ENCODE results near the gene ZNF341.

ZNF341 gene

DNA sequence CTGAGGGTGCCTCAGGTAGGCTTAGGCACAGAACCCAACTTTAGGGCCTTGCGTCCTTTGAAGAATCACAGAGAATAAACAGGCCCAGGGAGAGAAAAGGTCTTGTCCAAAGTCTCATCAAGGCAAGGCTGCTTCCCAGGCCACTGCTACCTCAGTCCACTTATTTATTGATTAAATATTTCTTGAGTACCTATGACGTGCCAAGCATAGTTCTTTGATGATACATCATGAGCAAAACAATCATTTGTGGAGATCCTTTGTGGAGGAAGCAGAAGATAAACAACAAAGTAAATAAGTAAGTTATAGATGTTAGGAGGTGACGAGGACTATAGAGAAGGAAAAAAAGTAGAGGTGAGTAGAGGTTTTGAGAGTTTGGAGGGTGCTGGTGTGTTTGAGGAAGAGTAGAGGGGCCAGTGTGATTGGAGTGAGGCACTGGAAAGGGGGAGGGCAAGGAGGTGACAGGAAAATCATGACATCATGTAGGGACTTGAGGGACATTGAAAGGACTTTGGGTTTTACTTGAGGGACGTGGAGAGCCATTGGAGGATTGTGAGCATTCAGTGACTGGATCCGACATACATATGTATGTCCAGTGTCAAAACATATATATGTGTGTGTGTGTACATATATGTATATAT lies 65.2 kb downstream of the ZNF341 start:
- DNase-seq, result no peak

DNA sequence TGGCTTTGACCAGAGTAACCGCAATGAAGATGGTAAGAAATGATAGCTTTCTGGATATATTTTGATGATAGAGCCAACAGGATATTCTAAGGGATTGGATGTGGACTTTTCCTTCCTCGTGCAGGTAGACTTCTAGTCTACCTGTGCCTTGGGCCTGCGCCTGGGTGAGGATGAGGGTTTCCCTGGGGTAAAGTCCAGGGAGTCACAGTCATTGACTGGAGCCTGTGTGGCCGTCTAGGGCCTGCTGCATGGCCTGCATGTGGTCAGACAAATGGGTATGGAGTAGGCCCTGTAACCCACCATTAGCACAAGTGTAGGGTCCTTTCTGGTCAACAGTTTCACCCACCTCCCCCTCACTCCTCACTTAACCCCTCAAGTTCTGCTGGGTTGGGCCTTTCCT lies 66.6 kb downstream of the ZNF341 start:
- DNase-seq, result no peak

DNA sequence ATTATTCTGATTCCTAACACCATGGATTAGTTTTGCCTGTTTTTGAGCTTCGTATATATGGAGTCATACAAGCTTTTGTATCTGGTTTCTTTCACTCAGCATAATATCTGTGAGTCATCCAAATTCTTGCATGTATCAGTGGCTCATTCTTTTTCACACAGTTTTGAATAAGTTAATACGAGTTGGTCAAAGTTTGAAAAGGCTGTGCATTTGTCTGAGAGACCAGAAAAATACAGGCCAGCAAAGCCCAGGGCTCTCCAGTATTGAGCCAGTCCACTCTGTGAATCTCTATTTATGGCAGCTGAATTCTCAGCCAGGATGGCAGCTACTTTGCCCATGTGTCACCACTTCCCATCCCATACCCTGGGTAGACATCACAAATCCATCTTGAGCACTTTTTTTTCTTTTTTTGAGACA lies 72.1 kb downstream of the ZNF341 start:
- DNase-seq, result no peak

DNA sequence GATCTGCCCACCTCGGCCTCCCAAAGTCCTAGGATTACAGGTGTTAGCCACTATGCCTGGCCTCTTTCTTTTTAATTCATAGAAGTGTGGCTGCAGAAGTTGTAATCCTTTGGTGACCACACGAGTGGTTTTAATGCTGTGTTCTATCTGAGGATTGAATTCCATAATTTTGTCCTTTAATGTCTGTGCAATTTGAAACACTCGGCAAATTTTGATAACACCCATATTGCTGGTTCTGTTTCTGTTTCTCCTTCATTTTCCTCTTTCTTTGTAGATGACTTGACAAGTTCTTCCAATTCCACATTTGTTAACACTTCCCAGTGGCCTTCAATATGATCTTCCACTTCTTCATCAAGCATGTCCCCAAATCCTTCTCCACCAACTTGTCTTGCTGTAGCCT lies 76.6 kb downstream of the ZNF341 start:
- no peak for DNase-seq

DNA sequence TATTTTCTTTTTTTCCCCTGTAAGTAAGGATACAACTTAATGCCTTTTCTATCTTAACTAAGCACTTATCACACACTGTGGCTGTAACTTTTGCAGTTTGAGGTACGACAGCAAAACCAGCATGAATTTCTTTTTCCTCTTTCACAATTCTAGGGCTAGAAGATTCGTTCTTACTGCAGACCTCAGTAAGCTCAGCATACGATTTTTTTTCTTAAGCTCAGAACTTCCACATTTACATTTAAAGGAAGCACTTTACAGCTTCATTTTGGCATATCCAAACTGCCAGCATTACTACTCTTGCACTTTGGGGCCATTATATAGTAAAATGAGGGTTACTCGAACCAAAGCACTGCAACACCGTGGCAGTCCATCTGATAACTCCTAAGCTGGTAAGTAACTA lies 78.5 kb downstream of the ZNF341 start:
- DNase-seq, result no peak

DNA sequence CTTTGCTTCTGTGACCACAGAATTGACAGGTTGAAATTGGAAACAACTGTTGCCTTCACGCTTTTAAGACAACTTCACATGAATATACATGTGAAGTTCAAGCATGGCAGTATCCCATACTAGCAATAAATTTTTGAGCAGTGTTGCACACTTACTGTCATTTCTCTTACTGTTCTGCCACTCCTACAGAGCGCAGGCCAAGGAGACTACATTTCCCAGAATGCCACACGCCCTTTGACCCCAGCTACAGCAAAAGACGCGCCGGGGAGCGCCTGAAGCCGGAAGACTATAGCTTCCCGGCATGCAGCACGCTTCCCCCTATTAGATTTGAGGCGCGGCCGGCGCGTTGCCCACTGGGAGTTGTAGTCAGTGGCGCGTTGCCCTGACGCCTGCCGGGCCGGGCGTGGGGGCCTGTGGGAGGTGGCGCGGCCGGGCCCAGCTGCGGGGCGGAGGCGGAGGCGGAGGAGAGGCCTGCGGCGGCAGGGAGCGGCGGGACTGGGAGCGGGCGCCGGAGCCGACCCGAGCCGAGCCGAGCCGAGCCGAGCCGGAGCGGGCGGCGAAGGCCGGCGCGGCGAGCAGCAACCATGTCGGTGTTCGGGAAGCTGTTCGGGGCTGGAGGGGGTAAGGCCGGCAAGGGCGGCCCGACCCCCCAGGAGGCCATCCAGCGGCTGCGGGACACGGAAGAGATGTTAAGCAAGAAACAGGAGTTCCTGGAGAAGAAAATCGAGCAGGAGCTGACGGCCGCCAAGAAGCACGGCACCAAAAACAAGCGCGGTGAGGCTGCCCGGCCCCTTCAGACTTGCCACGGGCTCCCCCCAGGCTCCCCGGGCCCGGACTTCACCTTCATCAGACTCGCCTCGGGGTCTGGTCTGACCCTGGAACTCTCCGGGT lies 79.3 kb downstream of the ZNF341 start, which contains the start of gene CHMP4B:
Gene CHMP4B (plus strand): TSS at position 464 of the 891 bp plus-strand sequence. CDS start 121 bp downstream, at position 585.
- DNase-seq, result peak; percentile 99

DNA sequence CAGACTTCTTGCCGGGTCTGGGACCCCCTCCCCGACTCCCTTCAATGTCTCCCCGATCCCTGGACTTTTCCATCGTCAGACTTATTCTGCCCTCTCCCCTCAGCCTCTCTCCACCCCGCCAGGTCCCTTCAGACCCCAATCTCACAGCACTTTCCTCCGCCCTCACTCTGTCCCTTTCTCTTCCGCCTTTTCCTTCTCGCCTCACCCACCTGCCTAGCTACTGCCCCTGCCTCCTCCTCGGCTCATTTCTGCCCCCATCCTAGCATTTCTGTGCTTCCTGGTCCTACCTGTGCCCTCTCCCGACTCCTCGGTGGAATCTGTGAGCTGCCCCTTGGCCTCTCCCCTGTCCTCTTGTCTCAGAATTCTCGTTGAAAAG lies 80.0 kb downstream of the ZNF341 start:
- no peak for DNase-seq

DNA sequence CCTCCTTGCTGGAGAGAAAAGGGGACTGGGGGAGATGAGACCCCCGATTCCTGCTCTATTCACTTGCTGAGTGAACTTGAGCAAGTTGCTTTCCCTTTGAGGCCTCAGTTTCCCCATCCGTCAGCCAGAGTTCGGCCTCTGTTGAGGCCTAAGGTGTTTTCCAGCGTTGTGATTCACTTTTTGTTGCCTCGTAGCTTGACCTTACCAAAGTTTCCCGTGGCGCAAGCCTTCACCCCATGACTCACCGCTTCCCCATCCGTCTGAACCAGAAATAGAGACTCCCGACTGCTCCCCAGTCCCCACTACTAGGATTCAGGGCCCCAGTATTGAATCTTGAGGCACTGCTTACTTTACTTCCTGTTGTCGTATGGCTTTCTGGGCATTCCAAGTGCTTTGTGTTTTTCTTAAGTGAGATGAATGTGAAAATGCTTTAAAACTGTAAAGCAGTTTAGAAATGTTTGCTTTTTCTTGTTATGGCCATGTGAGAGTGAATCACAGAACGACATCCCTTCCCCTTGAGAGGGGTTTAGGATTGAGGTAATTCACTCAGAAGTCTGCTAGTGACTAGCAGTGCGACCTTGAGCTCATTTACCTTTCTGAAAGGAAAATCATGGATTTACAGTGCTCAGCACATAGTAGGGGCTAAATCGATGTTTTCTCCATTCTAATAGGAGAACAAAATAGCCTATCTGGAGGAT lies 80.5 kb downstream of the ZNF341 start:
- DNase-seq, result no peak

DNA sequence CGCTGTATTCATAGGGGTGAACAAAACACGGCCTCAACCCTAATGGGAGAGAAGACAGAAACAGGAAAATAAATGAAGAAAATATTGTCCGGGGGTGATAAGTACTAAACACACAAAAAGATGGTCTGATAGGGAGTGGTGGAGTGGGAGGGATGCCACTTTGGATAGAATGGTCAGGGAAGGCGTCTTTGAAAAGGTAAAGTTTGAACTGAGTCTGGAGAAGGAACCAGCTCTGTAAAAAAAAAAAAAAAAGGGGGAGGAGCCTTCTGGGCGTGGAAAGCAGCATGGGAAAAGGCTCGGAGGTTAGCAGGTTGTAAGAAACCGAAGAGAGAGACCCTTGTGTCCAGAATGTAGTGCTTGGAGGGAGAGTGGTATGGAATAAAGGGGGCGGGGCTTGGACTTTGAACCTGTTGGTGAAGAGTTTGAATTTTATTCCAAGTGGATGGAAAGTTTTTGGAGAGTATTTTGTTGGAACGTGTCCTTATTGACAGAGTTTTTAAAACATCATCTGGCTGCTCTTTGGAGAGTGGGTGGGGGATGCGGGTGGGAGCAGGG lies 81.2 kb downstream of the ZNF341 start:
- DNase-seq, result no peak

DNA sequence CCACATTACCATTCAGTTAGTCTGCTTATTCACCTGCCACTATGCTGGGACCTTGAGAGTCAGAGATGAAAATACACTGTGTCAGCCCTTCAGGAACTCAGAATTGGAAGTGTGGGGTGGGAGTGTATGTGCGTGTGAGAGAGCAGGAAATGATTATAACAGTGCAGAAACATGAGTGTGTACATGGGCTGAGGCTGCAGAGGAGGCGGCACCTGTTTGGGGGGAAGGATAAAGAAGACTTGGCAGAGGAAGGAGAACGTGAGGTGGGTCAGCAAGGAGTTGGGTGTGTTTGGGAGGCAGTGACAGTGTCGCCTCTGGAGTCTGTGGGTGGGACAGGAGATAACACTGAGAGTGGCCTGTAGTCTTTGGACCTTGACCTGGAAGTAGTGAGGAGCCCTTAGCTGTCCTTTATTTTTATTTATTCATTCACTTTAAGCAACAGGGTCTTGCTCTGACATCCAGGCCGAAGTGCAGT lies 82.5 kb downstream of the ZNF341 start:
- no peak for DNase-seq

DNA sequence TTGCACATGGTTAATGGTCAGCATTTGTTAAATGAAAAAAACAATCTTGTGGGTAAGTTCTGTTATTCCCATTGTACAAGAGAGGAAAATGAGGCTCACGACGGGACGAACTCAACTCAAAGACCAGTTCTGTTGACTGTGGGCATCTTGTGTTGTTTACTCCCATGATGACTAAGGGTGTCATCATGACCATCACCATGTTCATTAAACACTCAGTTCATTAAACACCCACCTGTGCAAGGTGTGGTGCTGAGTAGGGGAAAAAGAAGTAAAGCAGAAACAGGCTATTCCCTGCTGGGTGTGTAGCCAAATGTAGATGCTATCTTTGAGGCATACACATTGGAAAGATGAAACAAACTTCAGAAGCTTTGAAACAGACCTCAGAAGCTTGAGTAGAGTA lies 83.9 kb downstream of the ZNF341 start:
- no peak for DNase-seq

DNA sequence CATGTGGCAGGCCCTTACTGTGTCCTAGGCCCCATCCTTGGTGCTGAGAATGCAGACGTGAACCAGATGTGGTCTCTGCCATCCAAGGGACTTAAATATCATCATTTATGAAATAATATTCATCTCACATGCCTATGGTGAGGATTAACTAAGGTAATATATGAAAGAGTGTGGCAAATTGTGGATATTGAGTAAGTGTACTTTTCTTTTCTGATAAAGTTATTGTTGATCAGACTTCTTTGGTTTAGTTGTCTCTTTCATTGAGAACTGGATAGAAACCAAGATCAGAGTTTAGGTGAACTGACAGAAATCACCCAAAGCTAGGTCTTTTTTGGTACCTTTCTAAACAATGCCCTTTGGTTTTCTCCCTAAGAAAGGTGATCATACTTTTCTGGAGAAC lies 84.4 kb downstream of the ZNF341 start:
- DNase-seq, result no peak

DNA sequence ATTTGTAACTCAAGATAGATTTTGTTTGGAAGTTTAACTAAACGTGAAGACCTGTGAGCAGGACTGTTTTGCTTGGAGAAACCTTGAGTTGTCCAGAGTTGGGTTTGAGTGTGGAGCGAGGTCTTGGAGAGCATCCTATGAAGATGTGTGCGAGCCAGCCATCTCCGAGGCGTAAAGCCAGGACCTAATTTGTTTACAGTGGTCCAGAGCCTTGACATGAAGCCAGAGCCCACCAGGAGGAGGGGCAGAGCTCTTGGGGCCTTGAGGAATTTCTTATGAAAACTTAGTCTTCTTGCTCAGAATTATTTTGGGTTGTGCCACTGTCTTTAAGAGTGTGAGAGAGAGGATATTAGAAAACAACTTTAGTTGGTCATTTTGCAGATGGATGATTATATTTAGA lies 85.6 kb downstream of the ZNF341 start:
- DNase-seq, result no peak

DNA sequence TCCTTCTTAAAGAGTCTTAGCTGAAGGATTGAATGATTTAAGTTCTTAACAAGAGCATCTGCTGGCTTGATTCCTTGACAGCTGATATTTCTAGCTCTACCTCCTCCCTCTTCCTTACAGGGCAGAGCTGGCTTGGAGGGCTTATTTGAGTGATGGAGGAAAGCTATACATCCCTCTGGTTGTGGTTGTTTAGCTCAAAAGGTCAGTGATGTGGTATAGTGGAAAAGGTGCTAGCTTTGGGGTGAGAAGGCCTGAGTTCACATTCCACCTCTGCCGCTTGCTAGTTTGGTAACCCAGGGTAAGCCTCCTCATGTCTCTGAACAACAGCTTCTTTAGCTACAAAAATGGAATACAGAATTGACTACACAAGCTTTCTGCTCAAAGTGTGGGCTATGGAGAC lies 87.7 kb downstream of the ZNF341 start:
- DNase-seq, result no peak

DNA sequence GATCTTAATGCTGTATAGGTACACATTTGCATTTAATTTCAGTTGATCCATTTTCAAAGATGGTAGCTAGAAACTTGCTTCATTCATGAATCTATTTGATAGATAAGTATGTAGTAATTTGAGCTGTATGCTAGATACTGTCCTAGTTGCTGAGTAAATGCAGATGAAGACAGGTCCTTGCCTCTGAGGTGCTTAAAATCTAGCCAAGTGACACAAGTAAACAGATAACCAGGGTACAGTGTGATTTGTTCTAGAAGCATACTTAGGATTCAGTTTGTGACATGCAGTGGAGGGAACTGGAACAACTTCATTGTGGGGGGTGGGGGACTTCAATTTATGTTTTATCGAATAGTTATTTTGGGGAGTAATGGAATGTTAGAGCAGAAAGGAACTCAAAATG lies 88.6 kb downstream of the ZNF341 start:
- no peak for DNase-seq

DNA sequence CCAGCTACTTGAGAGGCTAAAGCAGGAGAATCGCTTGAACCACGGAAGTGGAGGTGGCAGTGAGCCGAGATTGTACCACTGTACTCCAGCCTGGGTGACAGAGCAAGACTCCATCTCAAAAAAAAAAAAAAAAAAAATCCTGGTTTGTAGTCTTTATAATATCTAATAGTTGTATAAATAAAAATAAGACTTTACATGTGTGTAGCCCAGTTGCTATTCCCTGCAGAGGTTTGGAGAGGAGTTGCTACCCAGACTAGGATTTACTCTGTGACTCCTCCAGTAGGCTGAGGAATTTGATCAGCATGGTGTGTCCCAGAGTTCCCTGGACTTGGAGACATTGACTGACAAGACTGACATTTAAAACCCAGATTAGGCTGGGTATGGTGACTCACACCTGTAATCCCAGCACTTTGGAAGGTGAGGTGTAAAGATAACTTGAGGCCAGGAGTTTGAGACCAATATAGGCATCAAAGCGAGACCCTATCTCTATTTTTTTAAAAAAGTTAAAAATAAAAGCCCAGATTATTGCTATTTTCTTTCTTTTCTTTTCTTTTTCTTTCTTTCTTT lies 89.6 kb downstream of the ZNF341 start:
- no peak for DNase-seq

DNA sequence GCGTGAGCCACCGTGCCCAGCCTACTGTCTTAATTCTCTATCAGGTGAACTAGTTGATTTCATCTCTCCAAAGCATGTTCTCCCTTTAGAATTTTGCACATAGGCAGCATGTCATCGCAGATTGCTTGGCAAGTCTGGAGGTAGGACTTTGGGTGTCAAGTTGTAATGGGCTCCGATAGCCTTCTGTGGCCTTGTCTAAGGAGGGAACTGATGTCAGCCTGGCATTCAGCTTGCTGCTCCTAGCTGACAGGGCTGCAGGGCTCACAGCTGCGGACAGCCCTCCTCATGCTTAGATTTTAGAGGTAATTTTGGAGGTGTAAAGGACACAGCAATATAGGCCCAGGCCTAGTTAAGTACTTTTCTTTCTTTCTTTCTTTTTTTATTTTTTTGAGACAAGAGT lies 90.6 kb downstream of the ZNF341 start:
- DNase-seq, result no peak

DNA sequence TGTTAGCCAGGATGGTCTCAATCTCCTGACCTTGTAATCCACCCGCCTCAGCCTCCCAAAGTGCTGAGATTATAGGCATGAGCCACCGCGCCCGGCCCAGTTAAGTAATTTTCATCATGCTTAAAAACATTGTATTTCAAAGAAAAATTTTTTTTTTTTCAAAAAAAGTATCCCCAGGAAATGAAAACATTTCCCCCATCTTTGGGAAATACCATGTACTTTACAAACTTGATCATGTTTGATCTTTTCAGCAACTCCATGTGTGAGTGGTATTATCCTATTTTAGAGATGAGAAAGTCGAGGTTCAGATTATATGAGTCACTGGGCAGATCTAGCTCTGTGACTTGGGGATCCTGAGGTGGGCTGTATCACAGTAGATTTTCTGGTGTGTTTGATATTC lies 91.2 kb downstream of the ZNF341 start:
- DNase-seq, result no peak

DNA sequence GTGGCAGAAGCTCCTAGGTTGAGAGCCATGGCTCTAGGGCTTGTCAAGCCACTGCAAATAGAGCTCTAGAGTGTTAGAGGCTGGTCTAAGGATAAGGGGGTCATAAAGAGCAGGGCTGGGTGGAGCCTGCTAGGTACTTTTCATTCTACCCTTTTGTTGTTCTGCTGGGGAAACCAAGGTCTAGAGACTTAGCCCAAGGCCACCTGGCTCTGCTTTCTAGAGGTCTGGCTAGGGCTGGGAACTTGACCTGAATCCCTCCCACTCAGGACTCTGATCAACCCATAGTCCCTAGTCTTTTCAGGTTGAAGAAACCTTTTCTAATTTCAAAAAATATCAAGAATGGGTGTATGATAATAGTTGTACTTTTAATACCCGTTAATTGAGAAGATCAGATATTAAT lies 93.1 kb downstream of the ZNF341 start:
- no peak for DNase-seq

DNA sequence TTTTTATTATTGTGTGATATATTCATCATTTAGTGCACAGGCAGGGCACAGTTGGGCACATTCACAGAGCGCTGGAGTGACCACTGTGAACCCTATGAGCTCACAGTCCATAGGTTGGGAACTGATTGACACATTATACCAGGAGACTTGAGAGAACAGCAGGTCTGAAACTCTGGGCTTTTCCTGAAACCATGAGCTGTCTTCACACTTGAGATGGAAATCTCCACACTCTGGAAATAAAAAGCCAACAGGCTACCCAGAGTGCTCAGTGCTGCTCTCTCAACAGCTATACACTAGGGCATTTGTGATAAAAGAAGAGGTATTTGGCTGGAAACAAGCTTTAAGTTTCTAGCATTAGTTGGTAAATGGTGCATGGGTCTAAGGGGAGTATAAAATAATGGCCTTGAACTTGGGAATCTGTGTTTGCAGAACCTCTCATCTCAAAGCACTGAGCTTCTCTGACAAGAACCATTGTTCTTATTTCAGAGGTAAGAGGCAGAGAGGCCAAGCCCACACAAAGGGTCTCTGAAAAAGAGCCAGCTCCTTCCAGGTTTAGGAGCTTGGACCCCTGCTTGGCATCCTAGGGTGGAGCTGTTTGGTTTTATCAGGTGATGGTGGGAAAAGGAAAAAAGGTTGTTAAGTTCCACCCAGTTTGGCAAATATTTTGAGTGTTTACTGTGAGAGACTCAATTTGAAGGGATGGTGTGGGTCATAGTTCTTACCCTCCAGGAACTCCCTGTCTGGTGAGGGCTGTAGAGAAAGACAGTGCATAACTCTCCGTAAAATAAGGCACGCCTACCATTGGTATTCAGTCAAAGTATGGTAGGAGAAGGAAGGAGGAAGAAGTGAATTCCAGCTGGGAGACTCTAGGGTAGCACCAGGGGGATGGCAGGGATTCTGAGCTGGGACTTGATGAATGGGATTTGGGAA lies 93.8 kb downstream of the ZNF341 start:
- no peak for DNase-seq

DNA sequence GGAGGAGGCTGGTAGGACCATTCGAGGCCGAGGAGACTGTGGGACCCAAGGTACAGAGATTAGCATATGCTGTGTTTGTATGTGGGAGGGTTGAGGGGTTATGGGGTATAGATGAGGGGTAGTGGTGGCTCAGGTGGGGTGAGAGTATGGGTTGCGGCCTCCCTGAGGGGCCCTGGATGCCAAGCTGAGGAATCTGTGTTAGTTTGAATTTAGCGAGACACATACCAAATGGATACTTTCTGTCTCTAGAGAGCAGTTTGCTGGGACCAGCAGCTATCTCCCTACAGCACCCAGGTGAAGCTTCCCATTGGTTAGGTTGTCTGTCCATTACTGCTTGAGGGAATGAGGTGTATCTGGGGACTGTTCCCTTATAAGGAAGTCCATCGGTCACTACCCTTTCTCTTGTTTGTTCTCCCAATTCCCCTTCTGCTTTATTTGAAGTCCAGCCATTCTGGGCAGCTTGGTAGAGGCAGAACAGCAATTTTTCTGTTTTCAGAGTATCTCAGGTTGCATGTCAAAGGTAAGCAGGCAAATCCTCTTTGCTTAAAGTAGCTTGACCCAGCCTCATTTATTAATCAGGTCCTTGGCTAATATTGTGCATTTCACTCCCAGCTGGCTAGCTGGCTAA lies 94.6 kb downstream of the ZNF341 start:
- no peak for DNase-seq

All from central memory CD4-positive, alpha-beta T cell (primary cell).